Ovary (tissue), 9 donors: ENCODE results near the gene ARHGAP45. TPM values are rescaled to one million over a fixed set of nuclear protein-coding genes. Genes with fewer than 3 reads are reported as not detected.

Experiments used
- DNase-seq, 5 donors: peaks; one replicate each; pipeline ENCODE4 v3.0.0-alpha.2; 2019 to 2020
- H3K27ac ChIP-seq, 2 donors: fragments of 200-600 bp; one replicate each; pipeline versions ENCODE4 v1.5.1 to v1.8.0; 2019 to 2022
- H3K27me3 ChIP-seq: fragments of 200-600 bp; one replicate; pipeline ENCODE4 v1.8.0; 2022
- H3K36me3 ChIP-seq: fragments of 200-600 bp; sonication (generic); one replicate; pipeline ENCODE4 v1.5.1; 2019
- H3K4me1 ChIP-seq: one replicate; pipeline ENCODE4 v1.8.1; 2013; ENCODE audit warnings: mild to moderate bottlenecking, moderate library complexity; ENCODE audit not compliant: insufficient read depth
- H3K4me3 ChIP-seq: fragments of 200-600 bp; sonication (generic); one replicate; pipeline ENCODE4 v1.5.1; 2017
- H3K9me3 ChIP-seq, 2 donors: fragments of 200-600 bp in 1 of 2; sonication (generic) in 1 of 2; one replicate each; pipeline versions ENCODE4 v1.5.1 to v1.8.1; 2013 to 2019; ENCODE audit warnings: mild to moderate bottlenecking in 1 of 2, moderate library complexity in 1 of 2
- CTCF ChIP-seq, 3 donors: fragments of 450-650 bp in 2 of 3; fragments of 200-600 bp in 1 of 3; IDR thresholded peaks; one replicate each; pipeline versions ENCODE4 v1.5.1 to v1.8.0; 2016 to 2022; ENCODE audit warnings: antibody characterized with exemption in 3 of 3, mild to moderate bottlenecking in 1 of 3
- EP300 ChIP-seq: sonication (generic); formaldehyde crosslinking; IDR thresholded peaks from one replicate; pipeline ENCODE4 v1.6.1; 2017; ENCODE audit warnings: antibody characterized with exemption
- POLR2A ChIP-seq: fragments of 450-650 bp; IDR thresholded peaks from one replicate; pipeline ENCODE4 v1.6.1; 2017; ENCODE audit warnings: antibody characterized with exemption, mild to moderate bottlenecking, moderate library complexity
- WGBS, 3 donors: extraction: QIAGEN DNeasy Blood & Tissue Kit in 1 of 3; methylation state at CpG; one replicate each; pipeline versions ENCODE4 v1.1.5 to v1.1.7; 2013 to 2017; 5-methylcytosine and 5-hydroxymethylcytosine counted together
- intact Hi-C, 4 donors: fragments of 100-400 bp; cut with DNase I; formaldehyde crosslinking; loops; one replicate each; pipeline versions ENCODE4 v1.11.0 to v1.15.1; 2022 to 2023
- polyA plus RNA-seq, 2 donors: library from polyadenylated mRNA; stranded (reverse); fragments of 200-250 nt in 1 of 2; fragments of 350-450 nt in 1 of 2; fragmentation: Illumina TruSeq in 1 of 2; extraction: RNeasy Lipid Tissue Mini Kit (QIAGEN cat#74804) in 1 of 2; gene quantifications; one replicate each; pipeline ENCODE4 v1.2.3, GENCODE V29; 2013 to 2014
- total RNA-seq, 7 donors: library from RNA; depleted of rRNA in 2 of 7; stranded (reverse); fragments of >200 nt in 2 of 7; fragmentation: NEBNext Ultra II Directional in 3 of 7; extraction: Animal tissue kit (Norgen Biotek cat#: 25700) in 3 of 7; gene quantifications; one replicate each; pipeline versions ENCODE4 v1.1.0 to v1.2.4, GENCODE V29; 2016 to 2023
- donor health status: DM: no; HTN: no; CAD: no; lungs with moderate emphysema.
- donor health status: DM: no; HTN: no; CAD: no.
- donor health status: Bipolar disorder and iron deficiency.
- donor health status: DM: yes; HTN: yes; CAD: no.
- donor health status: DM: no; HTN: no; CAD: no.
- donor health status: DM: yes; HTN: yes; CAD: no.

The ARHGAP45 gene
- total and polyA plus RNA-seq, 9 donors = 1.0 to 10.6 (median 7.0) TPM

- Histone ChIP-seq H3K9me3 (no peaks in the 10 kb centered on the region), H3K4me3 (no peak overlapping the region), H3K27ac (no peak overlapping the region), H3K4me1 (peaks cover 6% of the 10 kb centered on the region), H3K36me3 (no peaks in the 10 kb centered on the region), H3K27me3 (no peaks in the 10 kb centered on the region)
- TF ChIP-seq CTCF (IDR thresholded peaks at IDR 0.05) = no peak
- no peak for TF ChIP-seq EP300
- no peak for TF ChIP-seq POLR2A
- 69 to 83% (median 75%) methylated on average over 8 to 22 of the region's 22 CpGs for WGBS, 3 donors
- DNase-seq = no peak
- intact Hi-C loops = no loop called here
Observed at GRCh38 chr19:1089891-1090290, 22.9 kb downstream of the ARHGAP45 start.

GRCh38 chr19:1090731-1091543, 24.0 kb downstream of the ARHGAP45 start:
- TF ChIP-seq EP300 (no peak), CTCF (IDR thresholded peaks at IDR 0.05) (no peak), POLR2A (no peak)
- Histone ChIP-seq H3K4me1 (peaks cover 6% of the 10 kb centered on the region), H3K4me3 (no peak overlapping the region), H3K27ac (no peak overlapping the region), H3K27me3 (no peaks in the 10 kb centered on the region), H3K9me3 (no peaks in the 10 kb centered on the region), H3K36me3 (no peaks in the 10 kb centered on the region)
- intact Hi-C loops = no loop called here
- 91 to 94% (median 92%) methylated on average over 37 to 38 of the region's 38 CpGs for WGBS, 3 donors
- DNase-seq = peak in 1 of 5 donors; percentile 32

- 82 to 85% (median 84%) methylated on average over 26 to 27 of the region's 27 CpGs for WGBS, 3 donors
- no peaks in the 10 kb centered on the region for H3K36me3 ChIP-seq
- intact Hi-C loops = no loop called here
- peaks cover 6% of the 10 kb centered on the region for H3K4me1 ChIP-seq
- H3K27me3 ChIP-seq = no peaks in the 10 kb centered on the region
- no peak overlapping the region for H3K27ac ChIP-seq
- TF ChIP-seq CTCF (IDR thresholded peaks at IDR 0.05) (no peak), POLR2A (no peak), EP300 (no peak)
- no peak for DNase-seq
- H3K4me3 ChIP-seq = no peak overlapping the region
- H3K9me3 ChIP-seq = no peaks in the 10 kb centered on the region
Observed at GRCh38 chr19:1091544-1092175, 24.7 kb downstream of the ARHGAP45 start.

- Histone ChIP-seq H3K9me3 (no peaks in the 10 kb centered on the region), H3K27me3 (no peaks in the 10 kb centered on the region), H3K36me3 (no peaks in the 10 kb centered on the region), H3K4me3 (no peak overlapping the region), H3K27ac (no peak overlapping the region), H3K4me1 (peaks cover 8% of the 10 kb centered on the region)
- TF ChIP-seq CTCF (IDR thresholded peaks at IDR 0.05) = no peak
- TF ChIP-seq EP300 = no peak
- TF ChIP-seq POLR2A = no peak
- 84 to 86% (median 85%) methylated on average over 15 of the region's 15 CpGs for WGBS, 3 donors
- intact Hi-C loops = no loop called here
- DNase-seq = no peak
Observed at GRCh38 chr19:1093330-1093729, 26.4 kb downstream of the ARHGAP45 start.
